Choroid plexus epithelial cell (primary cell): ENCODE data around the gene CCDC63.
A peak's percentile ranks its signal among the peaks of the same experiment; 100 is the strongest.

ENCODE experiments used
- DNase-seq: peaks from one replicate; pipeline ENCODE4 v3.0.0-alpha.2; 2010; ENCODE audit warnings: low read depth
- H3K4me3 ChIP-seq: 2 replicates; pipeline ENCODE4 v1.5.1; 2011; ENCODE audit warnings: low read depth, mild to moderate bottlenecking, control low read depth, low read length, moderate library complexity
- TF ChIP-seq, protein P1 (sequence below): conservative IDR thresholded peaks from 2 replicates; pipeline ENCODE4 v1.5.1; 2011; ENCODE audit warnings: low read depth, mild to moderate bottlenecking, control low read depth, inconsistent platforms, low read length, moderate library complexity

CCDC63 gene

DNA sequence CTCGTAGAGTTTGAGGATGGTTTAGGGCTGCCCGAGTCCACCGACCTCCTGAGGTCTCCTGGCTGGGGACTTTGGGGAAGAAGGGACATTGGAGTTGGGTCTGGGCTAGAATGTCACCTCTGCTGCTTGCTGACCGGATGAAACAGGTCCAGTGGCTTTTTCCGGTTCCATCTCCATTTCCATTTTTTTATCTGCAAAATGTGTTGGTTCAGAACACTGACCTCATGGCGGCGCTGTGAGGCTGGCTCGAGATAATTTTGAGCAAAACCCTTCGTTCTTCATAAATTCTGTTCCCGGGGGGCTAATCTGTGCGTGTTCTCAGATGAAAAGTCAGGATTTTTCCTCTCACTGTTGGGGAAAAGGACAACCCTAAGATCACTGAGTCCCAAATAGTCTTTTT is 85.3 kb downstream of the CCDC63 start:
- H3K4me3 ChIP-seq: no peak overlapping the region
- TF ChIP-seq, protein P1, sequence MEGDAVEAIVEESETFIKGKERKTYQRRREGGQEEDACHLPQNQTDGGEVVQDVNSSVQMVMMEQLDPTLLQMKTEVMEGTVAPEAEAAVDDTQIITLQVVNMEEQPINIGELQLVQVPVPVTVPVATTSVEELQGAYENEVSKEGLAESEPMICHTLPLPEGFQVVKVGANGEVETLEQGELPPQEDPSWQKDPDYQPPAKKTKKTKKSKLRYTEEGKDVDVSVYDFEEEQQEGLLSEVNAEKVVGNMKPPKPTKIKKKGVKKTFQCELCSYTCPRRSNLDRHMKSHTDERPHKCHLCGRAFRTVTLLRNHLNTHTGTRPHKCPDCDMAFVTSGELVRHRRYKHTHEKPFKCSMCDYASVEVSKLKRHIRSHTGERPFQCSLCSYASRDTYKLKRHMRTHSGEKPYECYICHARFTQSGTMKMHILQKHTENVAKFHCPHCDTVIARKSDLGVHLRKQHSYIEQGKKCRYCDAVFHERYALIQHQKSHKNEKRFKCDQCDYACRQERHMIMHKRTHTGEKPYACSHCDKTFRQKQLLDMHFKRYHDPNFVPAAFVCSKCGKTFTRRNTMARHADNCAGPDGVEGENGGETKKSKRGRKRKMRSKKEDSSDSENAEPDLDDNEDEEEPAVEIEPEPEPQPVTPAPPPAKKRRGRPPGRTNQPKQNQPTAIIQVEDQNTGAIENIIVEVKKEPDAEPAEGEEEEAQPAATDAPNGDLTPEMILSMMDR: peak; percentile 66
- DNase-seq: peak; percentile 24

DNA sequence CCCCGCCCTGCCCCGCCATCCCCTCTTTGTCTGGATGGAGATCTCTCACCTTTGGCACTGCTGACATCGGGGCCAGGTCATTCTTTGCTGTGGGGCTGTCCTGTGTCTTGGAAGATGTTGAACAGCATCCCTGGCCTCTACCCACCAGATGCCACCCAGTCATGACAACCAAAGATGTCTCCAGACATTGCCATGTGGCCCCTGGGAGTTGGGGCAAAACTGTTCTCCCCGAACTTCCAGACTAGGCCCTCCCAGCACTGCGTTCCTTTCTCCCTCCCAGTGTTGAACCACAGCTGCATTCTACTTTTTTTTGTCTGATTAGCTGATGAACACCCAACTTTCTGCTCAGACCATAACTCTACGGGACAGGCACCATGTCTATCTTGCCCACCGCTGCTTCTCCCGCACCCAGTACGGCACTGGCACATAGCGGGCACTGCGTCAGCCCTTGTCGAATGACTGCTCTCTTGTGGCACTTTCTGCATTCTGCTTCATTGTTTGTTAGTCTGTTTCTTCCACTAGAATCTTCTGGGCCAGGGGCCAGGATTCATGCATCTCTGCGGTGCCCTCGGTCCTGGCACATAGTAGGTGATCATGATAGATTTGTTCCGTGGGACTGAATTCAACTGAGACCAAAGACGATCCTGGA is 86.7 kb downstream of the CCDC63 start:
- DNase-seq: no peak
- TF ChIP-seq, protein P1: no peak
- no peak overlapping the region for H3K4me3 ChIP-seq

GRCh38 chr12:110934093-110934852 is 87.5 kb downstream of the CCDC63 start:
- no peak overlapping the region for H3K4me3 ChIP-seq
- TF ChIP-seq, protein P1: no peak
- DNase-seq: no peak

GRCh38 chr12:110935588-110935987 is 88.8 kb downstream of the CCDC63 start:
- H3K4me3 ChIP-seq: no peak overlapping the region
- TF ChIP-seq, protein P1: no peak
- DNase-seq: no peak

- H3K4me3 ChIP-seq: no peak overlapping the region
- TF ChIP-seq, protein P1: no peak
- no peak for DNase-seq
Observed at GRCh38 chr12:110936367-110937103, 89.7 kb downstream of the CCDC63 start.

- DNase-seq: peak; percentile 56
- H3K4me3 ChIP-seq: no peak overlapping the region
- TF ChIP-seq, protein P1: peak; percentile 95
Observed at GRCh38 chr12:110937104-110937641, 90.4 kb downstream of the CCDC63 start.
